Colon (tissue), 2 donors: ENCODE results near the gene SLC1A3.

Source experiments
- FAIRE-seq: peaks from 2 replicates; lab custom pipeline; 2012; peaks lifted over from hg19 to GRCh38; lab: Jason Lieb, UNC
- donor health status: control.
- donor health status: control.

The SLC1A3 gene

DNA sequence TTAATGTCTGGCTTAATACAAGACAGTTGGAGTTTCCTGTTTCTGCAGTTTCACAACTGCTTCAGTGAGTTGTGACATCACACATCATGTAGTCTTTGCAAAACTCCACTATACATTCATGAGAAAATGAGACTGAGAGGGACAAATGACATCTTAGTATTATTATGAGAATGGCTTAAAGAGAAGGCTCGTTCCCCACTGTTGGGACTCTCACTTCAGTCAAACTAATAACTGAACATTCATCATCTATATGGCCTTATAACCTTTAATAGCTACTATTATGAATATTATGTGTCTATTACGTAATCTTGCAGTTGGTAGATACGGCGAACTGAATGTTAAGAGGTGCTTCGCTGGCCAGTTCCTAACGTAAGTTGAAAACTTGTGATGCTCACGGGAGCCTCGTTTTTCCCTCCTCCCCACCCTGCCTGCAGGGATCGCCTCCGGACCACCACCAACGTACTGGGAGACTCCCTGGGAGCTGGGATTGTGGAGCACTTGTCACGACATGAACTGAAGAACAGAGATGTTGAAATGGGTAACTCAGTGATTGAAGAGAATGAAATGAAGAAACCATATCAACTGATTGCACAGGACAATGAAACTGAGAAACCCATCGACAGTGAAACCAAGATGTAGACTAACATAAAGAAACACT, 79.4 kb downstream of the SLC1A3 start:
- no peak for FAIRE-seq

DNA sequence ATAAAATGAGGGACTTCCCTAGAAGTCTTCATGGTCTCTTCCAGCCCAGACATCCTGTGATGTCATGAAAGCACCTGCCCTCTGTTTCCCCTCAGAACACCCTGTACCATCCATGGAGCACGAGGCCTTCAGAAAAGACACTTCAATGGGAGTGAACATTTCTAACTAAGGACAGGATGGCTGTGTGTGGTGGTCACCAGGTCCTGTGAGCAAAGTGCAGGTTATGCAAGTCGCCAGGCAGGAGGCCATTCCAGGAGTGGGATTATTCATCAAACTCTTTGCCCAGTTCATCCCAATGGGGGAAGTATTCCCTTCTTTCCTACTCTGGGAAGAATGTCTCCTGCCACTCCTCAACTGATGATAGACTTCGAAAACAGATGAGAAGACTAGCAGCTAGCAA, 80.5 kb downstream of the SLC1A3 start:
- FAIRE-seq, result no peak

DNA sequence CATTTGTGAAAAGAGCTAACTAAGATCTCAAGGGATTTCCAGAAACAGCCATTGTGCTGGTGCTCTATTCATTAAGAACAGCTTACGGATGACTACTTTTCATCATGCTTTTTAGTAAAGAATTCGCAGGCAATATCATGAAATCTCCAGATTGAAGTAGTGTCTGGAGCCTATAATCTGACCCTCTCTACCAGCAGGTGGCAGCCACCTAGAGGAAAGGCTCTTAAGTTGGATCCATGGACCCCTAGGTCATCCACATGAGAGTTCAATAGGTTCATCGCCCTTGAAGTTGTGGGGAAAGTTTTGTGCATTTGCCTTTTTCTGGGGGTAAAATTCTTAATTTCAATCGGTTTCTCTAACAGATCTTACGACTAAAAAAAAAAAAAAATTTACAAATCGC, 82.3 kb downstream of the SLC1A3 start:
- no peak for FAIRE-seq

DNA sequence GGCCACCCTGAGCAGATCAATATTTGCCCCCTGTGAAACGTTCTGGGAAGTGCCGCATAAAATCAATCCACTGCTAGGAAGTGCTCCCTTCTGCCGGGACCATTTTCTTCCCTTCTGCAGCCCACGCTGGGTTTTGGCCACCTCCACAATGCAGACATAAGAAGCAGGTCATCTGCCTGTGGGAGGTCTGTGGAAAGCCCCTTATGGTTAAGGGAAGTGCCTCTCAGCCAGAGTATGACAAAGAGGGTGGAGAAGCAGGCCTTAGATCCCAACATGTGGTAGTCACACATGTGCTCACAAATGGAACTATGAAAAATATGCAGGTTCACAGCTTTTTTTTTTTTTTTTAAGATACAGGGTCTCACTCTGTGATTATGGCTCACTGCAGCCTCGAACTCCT, 82.8 kb downstream of the SLC1A3 start:
- no peak for FAIRE-seq

DNA sequence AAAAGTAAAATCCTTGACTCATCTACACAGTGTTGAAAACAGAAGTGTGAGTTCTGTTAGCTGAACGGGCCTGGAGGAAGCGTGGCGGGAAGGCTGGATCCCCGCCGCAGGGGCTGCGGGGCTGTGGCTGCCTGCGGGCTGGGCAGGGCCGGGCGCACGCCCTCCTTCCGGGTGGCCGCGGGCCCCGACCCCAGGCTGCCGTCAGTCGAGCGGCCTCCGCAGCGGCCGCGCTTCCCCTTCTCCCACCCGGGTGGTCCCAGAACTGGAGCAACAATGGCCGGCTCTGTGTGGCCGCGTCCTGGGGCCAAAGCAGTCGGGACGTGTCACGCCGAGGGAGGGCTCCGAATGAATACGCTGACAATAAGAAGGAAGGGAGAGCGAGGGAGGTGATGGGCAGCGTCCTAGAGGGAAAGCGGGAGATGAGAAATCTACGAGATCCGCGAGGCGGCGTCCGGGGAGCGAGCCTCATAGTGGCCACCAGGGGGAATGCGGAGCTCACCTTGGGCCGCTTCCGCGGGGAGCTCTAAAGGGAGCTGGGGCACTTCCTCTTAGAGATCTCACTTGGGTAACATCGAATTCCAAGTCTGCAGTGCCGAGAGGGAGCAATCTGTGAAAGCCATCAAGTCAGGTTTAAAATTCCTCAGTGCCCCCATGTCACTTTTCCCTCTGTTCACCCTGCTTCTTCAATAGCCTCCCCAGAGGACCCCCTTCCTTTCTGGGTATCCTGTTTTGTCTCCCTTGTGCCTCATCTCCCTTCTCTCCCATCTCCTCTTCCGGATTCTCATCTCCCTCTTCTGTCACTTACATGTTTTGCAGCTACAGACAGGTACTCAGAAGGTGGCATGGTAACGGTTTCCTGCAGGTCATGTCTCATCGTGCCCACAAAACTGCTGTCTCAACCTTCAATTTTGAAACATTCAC, 83.9 kb downstream of the SLC1A3 start:
- no peak for FAIRE-seq

DNA sequence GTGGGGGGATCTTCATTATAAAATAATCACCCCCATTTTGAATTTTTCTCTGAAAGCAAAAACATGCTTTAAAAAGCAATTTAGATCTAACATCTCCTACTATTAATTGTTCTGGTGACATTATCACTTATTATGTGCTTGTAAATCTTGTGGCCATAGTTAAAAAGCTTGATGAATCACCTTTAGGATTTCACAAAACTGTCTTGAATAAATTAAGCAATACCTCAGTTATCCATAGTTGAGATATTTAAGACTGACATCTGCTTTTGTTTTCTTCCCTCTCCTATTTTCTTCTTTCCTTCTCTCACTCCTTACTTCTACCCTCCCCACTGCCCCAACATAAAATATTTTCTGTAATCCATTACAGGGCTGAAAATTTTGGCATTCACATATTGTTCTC, 84.8 kb downstream of the SLC1A3 start:
- FAIRE-seq, result no peak

DNA sequence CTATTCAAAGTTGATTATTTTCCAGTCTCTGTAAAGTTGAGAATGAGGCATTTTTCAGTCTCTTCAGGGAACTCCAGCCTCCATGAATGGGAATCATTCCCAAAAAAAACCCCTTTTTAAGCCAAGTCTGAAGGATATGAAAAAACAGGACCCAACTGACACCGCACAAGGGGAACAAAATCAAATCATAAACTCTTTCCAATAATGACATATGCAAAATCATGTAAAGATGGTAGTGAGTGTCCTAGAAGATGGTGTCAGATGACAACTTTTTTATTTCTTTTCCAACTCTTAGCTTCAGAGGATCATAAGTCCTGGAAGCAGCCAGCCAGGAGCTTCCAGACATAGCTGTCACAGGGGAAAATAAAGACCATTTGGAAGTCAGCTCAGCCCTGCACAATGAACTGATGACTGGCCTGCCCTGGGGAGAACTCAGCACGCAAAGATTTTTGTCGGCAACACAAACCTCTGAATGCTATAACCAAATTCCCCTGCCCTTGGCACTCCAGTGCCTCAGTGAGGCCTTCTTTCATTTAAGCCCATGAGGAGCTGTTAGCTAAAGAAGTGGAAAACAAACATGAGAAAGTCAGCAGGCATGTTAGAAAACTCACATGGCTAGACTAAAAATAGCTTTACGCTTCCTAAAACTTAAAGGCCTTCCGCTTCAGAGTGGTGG, 85.4 kb downstream of the SLC1A3 start:
- no peak for FAIRE-seq

DNA sequence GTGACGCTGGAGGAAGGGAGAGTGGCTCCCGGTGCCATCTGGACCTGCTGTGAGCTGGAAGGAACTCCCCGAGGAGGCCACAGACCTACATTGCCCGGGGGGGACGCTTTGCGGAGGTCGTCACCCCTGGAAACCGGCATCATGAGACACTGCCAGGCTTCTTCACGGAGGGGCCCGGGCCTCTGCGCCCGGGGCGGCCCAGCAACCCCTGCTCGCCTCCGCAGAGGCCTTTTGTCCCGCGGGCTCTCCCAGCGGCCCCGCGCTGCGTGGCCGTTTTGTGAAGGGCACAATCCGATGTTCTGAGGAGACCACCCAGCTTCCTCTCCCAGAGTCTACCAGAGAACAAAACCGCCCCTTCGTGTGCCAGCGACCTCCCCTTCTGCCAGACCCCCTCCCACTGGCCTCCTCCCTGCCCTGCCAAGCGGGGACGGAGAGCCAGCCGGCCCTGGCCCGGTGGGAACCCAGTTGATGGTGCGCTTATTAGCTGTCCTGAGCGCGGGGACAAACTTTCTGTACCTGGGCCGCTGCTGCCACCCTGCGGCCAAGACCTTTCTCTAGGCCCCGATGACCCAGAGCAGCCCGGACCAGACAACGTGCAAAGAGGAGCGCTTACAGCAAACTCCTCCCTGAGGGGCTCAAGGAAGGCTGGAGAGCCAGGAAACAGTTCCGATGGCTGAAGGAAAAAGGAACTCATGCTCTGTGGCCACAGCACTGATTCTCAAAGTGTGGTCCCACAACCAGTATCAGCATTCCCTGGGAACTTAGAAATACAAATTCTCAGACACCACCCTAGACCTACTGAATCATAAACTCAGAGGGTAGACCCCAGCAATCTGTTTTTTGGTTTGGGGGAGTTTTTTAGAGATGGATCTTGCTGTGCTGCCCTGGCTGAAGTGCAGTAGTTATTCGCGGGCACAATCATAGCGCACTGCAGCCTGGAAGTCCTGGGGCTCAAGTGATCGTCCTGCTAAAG, 86.7 kb downstream of the SLC1A3 start:
- FAIRE-seq, result no peak

DNA sequence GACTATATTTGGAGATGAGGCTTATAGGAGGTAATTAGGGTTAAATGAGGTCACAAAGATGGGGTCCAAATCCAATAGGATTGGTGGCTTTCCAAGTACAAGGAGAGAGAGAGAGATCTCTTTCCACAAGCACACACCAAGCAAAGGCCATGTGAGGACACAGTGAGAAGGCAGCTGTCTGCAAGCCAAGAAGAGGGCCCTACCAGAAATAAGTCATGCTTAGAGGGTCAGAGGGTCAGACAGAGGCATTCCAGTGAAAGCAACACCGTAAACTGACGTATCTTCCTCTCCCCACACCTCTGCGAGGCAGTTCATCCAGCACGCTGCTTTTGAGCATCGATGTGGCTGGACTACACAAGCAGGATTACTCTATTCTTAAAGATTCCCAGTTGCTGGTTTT, 87.9 kb downstream of the SLC1A3 start:
- FAIRE-seq, result no peak

DNA sequence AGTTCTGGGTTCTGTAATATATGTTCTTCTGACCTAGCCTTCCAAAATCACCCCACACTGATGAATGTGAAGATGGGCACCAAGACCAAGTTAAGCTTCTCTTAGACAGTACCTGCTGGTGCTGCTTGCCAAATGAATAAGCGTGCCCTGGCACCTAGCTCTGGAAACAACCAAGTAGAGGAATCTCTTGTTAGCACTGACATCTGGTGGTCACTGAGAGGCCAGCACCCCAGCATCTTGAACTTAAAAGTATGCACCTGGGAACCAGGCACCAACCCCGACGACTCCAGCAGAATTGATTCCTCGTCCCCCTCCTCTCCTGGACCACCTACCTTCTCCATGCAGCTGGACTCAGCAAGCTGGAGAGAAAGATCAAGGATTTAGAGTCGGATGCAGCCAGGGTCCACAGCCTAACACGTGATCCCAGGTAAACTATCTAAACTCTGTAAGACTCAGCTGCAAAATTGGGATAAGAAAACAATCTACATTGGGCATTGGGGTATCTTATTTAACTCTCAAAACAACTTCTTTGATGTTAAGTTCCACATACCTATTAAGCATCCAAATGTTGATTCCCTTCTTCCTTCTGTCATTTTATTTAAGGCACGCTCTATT, 89.8 kb downstream of the SLC1A3 start:
- FAIRE-seq, result no peak

DNA sequence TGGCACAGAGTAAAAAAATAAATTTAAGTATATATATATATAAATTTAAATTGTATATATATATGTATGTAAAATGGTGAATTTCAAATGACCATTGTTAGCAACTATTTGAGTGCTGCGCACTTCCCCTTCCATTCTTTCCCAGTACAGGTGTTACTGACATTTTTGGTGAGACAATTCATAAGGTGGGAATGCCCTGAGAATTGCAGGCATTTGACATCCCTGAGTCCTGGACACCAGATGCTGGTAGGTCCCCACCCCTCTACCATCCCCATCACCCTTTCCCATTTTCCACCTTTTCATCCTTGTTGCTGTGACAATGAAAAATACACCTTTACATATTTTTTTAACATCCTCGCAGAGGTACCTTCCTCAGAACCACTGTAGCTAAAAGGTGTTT, 91.6 kb downstream of the SLC1A3 start:
- FAIRE-seq, result no peak

DNA sequence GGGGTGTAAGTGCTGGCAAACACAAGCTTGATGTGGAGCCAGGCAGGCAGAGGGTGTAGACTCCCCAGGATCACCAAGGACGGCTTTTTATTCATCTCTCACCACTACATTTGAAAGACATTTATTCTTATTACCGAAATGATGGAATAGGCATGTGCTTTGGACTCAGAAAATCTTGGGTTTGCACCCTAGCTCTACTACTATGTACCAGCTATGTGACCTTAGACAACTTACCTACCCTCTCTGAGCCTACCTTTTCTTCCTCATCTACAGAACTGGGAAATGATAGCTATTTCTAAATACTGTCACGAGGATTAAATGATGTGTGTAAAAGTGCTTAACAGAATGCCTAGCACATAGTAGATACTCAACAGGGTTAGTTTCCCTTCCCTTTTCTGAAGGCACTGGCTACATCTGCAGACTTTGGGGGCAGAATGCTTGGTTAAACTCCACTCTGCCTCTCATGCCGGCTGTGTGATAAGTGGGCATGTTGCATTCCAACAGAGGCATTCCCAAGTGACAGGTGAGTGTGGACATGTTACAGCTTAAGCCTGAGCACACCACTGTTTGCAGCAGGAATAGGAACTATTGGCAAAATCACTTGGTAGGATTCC, 94.8 kb downstream of the SLC1A3 start:
- no peak for FAIRE-seq

DNA sequence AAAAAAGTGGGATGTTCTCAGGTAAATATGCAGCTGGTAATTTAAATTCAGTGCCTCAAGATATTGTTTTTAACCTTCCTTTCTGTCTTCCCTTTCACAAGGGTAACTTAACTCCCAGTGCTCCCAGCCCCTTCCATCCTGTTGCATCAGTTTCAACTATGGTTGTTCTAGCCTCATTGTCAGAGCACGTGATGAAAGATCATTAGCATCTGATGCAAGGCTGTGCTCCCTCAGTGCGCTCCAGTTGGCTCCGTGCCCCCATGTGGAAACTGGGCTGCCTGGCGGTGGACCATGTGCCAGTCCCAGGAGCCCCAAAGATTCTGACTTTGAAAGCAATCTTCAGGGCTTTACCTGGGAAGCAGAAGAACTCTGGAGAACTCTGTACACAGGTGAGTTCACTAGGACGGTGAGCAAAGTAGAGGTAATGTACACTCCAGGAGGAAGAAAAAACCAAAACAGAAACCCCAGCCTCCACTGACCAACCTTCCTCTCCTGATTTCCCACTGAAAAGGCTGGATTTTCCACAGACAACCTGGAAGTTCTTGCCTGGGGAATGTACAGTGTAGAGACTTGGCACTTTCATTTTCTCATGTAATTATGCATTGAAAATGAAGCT, 96.9 kb downstream of the SLC1A3 start:
- FAIRE-seq, result no peak

DNA sequence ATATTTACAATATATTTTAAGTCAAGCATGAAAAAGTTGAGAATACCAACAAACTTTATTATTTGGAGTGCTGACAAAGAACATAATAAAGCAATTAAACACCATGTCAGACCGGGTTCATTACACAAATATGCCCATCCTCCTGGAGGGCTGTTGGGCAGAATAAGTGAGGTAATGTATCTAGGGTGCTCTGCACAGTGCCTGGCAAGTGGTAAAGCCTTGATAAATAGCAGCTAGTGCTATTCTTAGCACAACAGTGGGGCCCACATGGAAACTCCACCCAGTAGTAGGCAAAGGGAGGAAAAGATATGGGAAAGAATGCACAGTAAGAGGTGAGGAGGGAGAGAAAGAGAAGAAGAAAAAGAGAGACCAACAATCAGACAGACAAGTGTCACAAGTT, 97.7 kb downstream of the SLC1A3 start:
- no peak for FAIRE-seq

DNA sequence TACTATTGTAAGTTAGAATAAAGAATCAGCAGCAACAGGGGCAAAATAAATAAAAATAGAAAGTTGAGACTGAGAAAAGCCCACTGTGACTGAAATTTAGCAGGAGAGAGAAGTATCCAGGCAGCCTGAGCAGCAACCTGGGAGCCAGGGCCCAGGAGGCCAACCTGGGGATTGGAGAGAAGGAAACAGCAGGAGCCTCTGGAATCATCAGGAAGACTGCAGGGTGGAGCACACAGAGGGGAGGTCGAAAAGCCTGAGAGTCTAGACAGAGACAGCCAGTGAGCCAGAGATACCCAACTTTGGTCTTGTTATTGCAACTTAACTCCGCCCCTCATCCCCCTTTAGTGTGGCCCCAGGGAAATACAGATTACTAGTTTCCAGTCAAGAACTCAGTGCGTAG, 98.6 kb downstream of the SLC1A3 start:
- no peak for FAIRE-seq

DNA sequence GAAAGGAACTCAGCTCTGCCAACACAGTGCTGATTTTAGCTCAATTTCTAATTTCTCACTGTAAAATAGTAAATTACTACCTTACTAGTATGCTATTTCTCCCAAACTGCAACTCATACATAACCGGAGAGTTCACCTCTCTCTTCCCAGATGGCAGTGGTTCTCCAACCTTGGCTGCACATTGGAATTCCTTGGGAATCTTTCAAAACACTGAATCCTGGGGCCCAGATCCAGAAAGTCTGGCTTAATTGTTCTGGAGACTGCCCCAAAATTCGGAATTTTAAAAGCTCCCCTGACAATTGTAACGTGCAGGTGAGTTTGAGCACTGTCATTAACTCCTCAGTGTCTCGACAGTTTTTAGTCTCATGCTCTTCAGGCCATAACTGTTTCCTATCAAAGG, 100.3 kb downstream of the SLC1A3 start:
- no peak for FAIRE-seq

DNA sequence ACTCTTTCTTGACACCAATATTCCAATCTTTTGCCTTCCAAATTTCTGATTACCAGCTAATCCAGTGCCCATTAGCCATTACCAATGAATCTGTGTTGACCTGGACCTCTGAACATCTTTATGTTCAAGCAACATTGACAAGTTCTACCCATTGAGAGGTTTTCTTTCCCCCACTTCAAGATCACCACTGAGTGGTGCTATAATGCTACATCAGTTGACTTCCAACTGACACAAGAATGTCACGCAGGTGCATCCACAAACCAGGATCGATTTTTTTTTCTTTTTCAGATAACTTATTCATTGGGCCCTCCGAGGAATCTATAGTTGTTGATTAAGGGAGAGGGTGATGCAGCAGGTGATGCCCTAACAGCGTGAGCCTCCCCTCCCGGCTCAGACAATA, 102.6 kb downstream of the SLC1A3 start:
- no peak for FAIRE-seq

DNA sequence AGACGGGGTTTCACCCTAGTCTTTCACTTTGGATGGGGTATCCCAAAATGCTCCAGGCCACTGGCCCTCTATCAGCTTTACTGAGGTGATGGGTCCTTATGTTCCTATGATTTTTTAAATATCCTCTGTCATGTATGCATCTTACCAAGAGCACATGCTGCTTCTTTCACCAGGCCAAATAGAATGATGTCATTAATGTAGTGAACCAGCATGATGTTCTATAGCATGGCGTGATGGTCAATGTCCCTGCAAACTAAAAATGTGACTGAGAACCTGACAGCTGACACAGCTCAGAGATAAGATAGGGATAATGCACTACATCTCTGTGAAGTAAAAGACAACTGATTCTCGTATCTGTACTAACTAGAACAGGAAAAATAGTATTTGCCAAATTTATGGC, 103.6 kb downstream of the SLC1A3 start:
- FAIRE-seq, result no peak

DNA sequence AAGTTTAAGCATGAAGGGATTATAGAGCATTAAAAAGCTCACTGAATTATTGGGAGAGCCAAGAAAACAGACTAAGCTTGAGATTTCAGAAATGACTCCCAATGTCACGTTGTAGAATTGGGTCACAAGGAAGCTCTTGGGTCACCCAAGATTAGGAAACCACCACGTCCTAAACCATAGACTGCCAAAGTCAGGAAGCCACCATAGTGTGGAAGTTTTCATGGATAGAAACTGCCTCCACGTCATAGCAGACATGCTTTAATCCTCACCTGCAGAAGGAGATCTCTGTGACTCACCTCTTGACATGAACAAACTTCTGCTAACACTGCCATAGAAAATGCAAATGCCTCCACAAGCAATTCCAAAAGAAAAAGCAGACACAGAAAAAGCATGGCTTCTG, 106.3 kb downstream of the SLC1A3 start:
- FAIRE-seq, result no peak

DNA sequence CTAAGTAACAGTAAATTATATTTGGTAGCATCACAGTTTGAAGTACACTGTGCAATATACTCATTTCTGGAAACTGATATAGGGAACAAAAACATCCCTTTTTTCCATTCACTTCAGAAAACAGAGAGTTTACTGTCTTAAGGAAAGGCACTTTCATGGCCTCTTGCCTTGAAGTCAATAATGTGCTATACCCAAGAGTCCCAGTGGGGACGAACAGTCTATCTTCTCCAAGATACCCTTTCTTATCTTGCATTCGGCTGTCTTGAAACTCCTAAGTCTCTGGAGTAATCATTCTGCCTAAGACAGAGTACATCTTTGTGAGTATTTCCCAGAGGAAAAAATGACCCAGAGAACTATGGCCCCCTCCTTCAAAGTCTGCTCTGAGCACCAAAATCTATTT, 107.1 kb downstream of the SLC1A3 start:
- no peak for FAIRE-seq
